NCI-H1436 treated with DMSO at 0.1 percent for 48 hours (cell line): ENCODE measurements around the gene KXD1.
"Not testable (repeated sequence)": the region's sequence is repeated elsewhere in the genome, so short reads cannot be mapped to it uniquely, and the experiment has no call there.

Experiments used
- DNase-seq: peaks from one replicate; lab custom pipeline; 2025; lab: John Stamatoyannopoulos, UW

The KXD1 gene

DNA sequence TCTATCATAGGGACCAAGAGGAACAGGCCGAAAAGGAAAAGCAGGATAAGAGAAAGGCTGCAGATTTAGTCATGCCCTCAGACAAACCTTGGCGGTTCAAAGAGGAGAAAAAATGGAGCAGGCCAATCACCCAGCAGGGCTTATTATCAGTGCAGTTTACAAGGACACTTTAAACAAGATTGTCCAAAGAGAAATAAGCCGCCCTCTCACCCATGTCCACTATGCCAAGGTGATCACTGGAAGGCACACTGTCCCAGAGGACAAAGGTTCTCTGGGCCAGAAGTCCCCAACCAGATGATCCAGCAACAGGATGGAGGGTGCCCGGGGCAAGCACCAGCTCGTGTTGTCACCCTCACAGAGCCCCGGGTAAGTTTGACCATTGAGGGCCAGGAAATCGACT, 22.6 kb downstream of the KXD1 start:
- DNase-seq, result no peak

- DNase-seq, result no peak
Measured at GRCh38 chr19:18586306-18586705, 28.6 kb downstream of the KXD1 start.

DNA sequence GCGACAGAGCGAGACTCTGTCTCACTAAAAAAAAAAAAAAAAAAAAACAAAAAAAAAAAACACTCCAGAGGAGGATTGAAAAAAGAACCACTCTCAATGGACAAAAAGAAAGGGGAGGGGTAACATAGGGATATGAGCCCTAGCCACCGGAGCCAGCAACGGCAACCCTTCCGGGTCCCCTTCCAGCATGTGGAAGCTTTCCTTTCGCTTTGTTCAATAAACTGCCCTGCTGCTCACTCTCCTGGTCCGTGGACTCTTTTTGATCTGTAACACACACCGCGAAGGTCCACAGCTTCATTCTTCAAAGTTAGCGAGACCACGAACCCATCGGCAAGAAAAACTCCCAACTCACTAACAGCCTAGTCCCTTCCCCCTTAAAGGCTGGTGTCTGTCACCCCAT, 29.9 kb downstream of the KXD1 start:
- no peak for DNase-seq

GRCh38 chr19:18587962-18588610, 30.4 kb downstream of the KXD1 start:
- no peak for DNase-seq

- DNase-seq, result no peak
Measured at GRCh38 chr19:18588611-18589379, 31.1 kb downstream of the KXD1 start, which contains the start of gene REX1BD. Gene REX1BD, plus strand, starts transcription at chr19:18588798. Its CDS starts 4 bp downstream, at chr19:18588802.

- DNase-seq, result no peak
Measured at GRCh38 chr19:18589380-18590272, 32.0 kb downstream of the KXD1 start.

DNA sequence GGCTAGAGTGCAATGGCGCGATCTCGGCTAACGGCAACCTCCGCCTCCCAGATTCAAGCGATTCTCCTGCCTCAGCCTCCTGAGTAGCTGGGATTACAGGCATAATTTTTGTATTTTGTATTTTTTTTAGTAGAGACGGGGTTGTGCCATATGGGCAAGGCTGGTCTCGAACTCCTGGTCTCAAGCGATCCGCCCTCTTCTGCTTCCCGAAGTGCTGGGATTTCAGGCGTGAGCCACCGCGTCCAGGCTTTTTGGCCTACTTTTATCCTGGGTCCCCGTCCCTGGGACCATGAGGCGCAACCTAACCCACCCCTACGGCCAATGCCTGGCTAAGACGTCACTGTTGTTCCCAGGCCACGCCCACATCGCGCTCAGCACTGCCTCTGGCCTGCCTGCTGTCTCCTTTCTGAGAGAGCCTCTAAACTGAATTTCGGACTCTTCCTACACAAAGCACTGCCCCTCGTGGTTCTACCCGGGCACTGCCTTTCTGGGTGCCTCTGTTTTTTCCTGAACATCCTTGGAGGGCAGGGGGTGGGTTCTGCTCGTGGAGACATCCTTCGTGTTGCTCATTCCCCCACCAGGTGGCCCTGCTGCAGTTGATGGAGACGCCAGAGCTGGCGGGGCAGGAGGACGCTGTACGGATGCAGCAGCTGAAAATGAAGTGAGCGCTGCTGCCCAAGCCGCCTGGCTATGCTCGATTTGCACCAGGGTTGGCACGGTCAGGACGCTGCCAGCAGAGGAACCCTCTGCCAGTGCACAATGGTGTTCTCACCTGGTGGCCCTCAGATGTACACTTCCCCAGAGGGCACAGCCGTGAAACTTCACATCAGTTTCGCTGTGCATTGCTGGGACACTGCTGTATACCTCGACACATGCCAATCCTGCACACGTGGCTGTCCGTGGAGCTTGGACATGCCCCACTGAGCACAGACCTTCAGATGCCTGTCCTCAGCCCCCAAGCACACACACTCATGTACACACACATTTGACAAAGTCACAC, 32.9 kb downstream of the KXD1 start:
- no peak for DNase-seq

DNA sequence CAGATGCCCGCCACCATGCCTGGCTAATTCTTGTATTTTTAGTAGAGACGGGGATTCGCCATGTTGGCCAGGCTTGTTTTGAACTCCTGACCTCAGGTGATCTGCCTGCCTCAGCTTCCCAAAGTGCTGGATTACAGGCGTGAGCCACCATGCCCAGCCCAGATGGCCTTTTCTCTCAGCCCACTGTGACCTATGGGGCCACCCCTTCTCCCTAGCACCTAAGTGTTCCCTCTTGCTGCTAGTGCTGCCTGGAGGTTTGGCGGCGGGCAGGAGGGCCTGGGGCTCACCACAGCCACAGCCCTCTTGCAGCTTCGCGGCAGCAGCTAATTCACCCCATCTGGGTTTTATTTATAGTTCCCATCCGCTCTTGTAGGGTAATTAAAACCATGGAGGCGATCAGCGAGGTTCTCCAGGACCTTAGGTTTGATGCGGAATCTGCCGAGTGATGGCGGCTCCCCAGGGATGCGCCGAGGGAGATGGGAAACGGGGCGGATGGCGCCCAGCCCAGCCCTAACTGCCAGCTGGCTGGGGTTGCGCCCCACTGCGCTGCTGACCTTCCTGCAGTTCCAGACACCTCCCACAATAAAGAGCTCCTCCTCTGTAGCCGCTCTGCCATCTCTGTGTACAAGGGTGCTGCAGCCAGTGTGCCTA, 34.2 kb downstream of the KXD1 start:
- DNase-seq, result no peak

- DNase-seq, result not testable (repeated sequence)
Measured at GRCh38 chr19:18592732-18593131, 35.1 kb downstream of the KXD1 start.

- no peak for DNase-seq
Measured at GRCh38 chr19:18593367-18594095, 35.9 kb downstream of the KXD1 start.

- no peak for DNase-seq
Measured at GRCh38 chr19:18594096-18594823, 36.6 kb downstream of the KXD1 start.

GRCh38 chr19:18594824-18595373, 37.2 kb downstream of the KXD1 start:
- DNase-seq, result no peak

- DNase-seq, result no peak
Measured at GRCh38 chr19:18595475-18595874, 37.8 kb downstream of the KXD1 start.

GRCh38 chr19:18596752-18597157, 39.1 kb downstream of the KXD1 start:
- no peak for DNase-seq

DNA sequence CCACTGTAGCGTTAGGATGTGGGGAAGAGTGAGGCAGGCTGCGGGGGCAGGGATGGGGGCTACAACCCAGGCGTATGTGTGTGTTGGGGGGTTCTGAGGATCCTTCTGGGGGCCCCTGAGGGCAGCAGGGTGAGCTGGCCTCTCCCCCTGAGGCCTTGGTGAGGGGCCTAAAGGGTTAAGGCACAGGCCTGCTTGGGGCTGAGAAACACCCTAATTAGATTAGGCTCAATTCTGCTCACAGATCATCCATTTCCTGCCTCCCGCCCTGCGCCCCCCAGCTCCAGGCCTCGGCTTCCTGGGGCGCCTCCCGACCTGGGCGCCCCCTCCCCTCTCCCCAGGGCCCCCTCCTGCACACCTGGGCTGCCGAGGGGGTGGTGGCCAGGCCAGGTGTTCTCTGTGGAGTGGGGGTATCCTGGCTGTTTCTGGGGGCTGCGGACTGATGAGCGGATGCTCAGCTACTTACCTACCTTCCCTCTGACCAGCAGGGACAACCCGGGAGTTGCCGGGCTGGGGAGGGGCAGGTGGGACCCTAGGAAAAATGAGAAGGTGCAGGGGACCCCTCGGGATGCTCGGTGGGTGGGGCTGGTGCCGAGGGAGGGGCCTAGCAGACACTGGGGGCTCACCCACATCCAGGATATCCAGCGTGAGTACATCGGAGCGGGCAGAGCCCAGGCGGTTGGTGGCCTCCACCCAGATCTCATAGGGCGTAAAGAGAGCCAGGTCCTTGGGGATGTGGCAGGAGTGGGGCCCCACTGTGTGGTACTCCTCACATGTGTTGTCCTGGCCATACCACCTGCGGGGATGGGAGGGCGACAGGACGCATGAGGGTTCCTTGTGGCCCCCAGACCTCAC, 40.4 kb downstream of the KXD1 start:
- DNase-seq, result no peak

- DNase-seq, result no peak
Measured at GRCh38 chr19:18599485-18599884, 41.8 kb downstream of the KXD1 start.

DNA sequence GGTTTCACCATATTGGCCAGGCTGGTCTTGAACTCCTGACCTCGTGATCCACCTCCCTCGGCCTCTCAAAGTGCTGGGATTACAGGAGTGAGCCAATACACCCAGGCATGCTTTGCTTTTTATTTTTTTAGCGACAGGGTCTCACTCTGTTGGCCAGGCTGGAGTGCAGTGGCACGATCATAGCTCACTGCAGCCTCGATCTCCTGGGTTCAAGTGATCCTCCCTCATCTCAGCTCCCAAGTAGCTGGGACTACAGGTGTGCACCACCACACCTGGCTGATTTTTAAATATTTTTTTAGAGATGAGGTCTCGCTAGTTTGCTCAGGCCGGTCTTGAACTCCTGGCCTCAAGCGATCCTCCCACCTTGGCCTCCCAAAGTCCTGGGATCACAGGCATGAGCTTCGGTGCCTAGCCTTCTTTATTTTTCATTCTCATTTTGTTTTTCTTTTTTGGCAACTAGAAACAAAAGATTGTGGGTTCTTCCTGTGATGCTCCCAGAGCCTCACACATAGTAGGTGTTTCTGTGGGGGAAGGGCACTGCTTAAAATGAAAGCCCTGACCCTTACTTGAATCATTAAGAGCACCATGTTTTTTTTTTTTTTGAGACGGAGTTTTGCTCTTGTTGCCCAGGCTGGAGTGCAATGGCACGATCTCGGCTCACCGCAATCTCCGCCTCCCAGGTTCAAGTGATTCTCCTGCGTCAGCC, 43.2 kb downstream of the KXD1 start:
- DNase-seq, result not testable (repeated sequence)
